Stimulated activated CD8-positive, alpha-beta memory T cell treated with anti-CD3 and anti-CD28 coated beads, Interleukin-12 subunit alpha, Interleukin-12 subunit beta, amount 100 ng/mL, for 1 hour (primary cell): ENCODE data around the gene HOXC6.
"Not testable (repeated sequence)": the region's sequence is repeated elsewhere in the genome, so short reads cannot be mapped to it uniquely, and the experiment has no call there.

Experiments
- DNase-seq: peaks from one replicate; pipeline ENCODE4 v3.0.0-alpha.2; 2020; ENCODE audit warnings: low read depth

The HOXC6 gene

GRCh38 chr12:54055552-54055951 is 27.3 kb downstream of the HOXC6 start:
- no peak for DNase-seq

GRCh38 chr12:54056110-54056509 is 27.9 kb downstream of the HOXC6 start:
- no peak for DNase-seq

GRCh38 chr12:54058128-54058768 is 30.0 kb downstream of the HOXC6 start:
- DNase-seq = no peak

GRCh38 chr12:54059668-54060067 is 31.4 kb downstream of the HOXC6 start:
- no peak for DNase-seq

GRCh38 chr12:54060174-54060974 is 32.1 kb downstream of the HOXC6 start:
- no peak for DNase-seq

GRCh38 chr12:54060975-54061778 is 32.9 kb downstream of the HOXC6 start:
- DNase-seq = no peak

GRCh38 chr12:54065677-54066076 is 37.4 kb downstream of the HOXC6 start:
- DNase-seq = no peak

- DNase-seq = no peak
These were observed 38.2 kb downstream of the HOXC6 start for GRCh38 chr12:54066408-54066807.

GRCh38 chr12:54068418-54069070 is 40.3 kb downstream of the HOXC6 start:
- DNase-seq = no peak

- no peak for DNase-seq
These were observed 43.7 kb downstream of the HOXC6 start for GRCh38 chr12:54071942-54072341.

- DNase-seq = no peak
These were observed 46.1 kb downstream of the HOXC6 start for GRCh38 chr12:54074308-54074707.

- no peak for DNase-seq
These were observed 47.2 kb downstream of the HOXC6 start for GRCh38 chr12:54075409-54075808.

GRCh38 chr12:54075974-54076373 is 47.7 kb downstream of the HOXC6 start:
- no peak for DNase-seq

GRCh38 chr12:54077843-54078242 is 49.6 kb downstream of the HOXC6 start:
- DNase-seq = not testable (repeated sequence)

GRCh38 chr12:54079115-54079514 is 50.9 kb downstream of the HOXC6 start:
- not testable (repeated sequence) for DNase-seq
